HG03342 (cell line): ENCODE data around the gene UNKL.

Experiments used
- ATAC-seq: cut with Tn5 transposase; IDR thresholded peaks from one replicate; pipeline ENCODE4 v1.9.1; 2021; ENCODE audit warnings: mild to moderate bottlenecking, moderate library complexity; ENCODE audit not compliant: unreplicated experiment

Gene UNKL

DNA sequence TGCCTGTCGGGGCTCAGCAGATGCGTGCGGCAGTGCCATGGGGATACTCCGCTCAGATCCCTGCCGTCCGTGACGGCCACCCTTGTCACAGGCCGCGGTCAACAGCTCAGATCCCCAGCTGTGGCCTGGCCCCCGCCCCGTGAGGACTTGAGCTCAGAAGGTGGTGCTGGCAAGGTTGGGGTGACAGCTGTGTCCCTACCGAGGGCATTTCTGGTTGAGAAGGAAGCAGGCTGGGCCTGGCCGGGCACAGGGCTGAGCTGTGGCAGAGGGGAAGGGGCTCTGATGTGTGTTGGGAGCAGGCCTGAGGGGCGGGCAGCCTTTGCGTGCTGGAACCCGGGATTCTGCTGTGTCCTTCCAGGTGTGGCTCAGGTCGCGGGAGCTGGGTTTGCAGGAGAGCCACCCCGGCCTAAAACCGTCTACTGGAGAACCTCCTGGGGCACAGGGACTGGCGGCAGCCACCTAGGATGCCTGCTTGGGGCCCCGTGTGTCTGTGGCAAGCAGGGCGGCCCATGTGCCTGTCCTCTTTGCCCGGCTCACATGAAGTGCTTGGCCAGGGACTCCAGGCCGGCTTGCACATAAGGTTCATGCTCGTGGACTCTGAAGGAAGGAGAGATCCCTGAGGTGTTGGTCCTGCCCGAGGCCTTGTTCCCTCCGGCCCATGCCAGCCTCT, 100.0 kb downstream of the UNKL start:
- ATAC-seq: no peak

DNA sequence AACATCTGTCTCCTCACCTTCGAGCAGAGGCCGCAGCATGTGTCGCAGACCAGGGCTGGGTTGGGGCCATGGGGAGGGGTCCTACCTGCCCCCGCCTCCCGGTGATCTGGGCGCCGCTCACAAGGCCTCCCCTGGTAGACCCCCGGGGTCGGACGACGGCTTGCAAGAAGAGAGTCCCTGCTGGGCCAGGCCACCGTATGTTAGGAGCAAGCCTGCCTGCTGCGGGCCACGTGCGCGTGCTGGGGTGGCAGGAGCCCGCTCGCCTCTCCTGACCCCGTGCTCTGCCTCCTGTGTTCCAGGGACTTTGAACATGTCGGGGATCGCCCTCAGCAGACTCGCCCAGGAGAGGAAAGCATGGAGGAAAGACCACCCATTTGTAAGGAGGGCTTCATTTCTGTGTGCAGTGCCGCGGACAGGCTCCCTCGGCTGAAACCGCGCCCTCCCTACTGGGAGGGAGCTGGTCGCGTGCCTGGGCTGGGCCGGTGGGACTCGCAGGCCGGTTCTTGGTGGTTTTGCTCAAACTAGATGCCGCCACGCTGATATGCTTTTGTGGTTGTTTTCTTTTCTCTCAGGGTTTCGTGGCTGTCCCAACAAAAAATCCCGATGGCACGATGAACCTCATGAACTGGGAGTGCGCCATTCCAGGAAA, 100.7 kb downstream of the UNKL start:
- no peak for ATAC-seq
